Lung (tissue), 12 donors: ENCODE data around the gene PDE8A. TPM values are rescaled to one million over a fixed set of nuclear protein-coding genes. Genes with fewer than 3 reads are reported as not detected.

Experiments used
- ATAC-seq: fragments of 200-7000 bp; cut with Tn5 transposase; one replicate; pipeline ENCODE4 v1.9.1; 2020; ENCODE audit warnings: moderate number of reproducible peaks; ENCODE audit not compliant: insufficient read depth, low FRiP score
- DNase-seq, 3 donors: peaks; one replicate each; pipeline ENCODE4 v3.0.0-alpha.2; 2013 to 2017
- H3K27ac ChIP-seq, 2 donors: one replicate each; pipeline ENCODE4 v1.5.1; 2013; ENCODE audit warnings: mild to moderate bottlenecking in 2 of 2, moderate library complexity in 2 of 2, control low read depth in 1 of 2, inconsistent platforms in 1 of 2, low read depth in 1 of 2, low read length in 1 of 2
- H3K27me3 ChIP-seq, 3 donors: one replicate each; pipeline ENCODE4 v1.5.1; 2013; ENCODE audit warnings: low read length in 2 of 3; ENCODE audit not compliant: control insufficient read depth in 3 of 3, insufficient read depth in 3 of 3
- H3K36me3 ChIP-seq, 4 donors: one replicate each; pipeline ENCODE4 v1.5.1; 2013; ENCODE audit warnings: low read length in 4 of 4, mild to moderate bottlenecking in 1 of 4, moderate library complexity in 1 of 4; ENCODE audit not compliant: control insufficient read depth in 4 of 4, insufficient read depth in 4 of 4
- H3K4me1 ChIP-seq, 5 donors: one replicate each; pipeline ENCODE4 v1.5.1; 2013; ENCODE audit warnings: low read length in 5 of 5, mild to moderate bottlenecking in 2 of 5, moderate library complexity in 1 of 5; ENCODE audit not compliant: control insufficient read depth in 5 of 5, insufficient read depth in 5 of 5
- H3K4me3 ChIP-seq: one replicate; pipeline ENCODE4 v1.5.1; 2013; ENCODE audit warnings: mild to moderate bottlenecking, control low read depth, moderate library complexity
- H3K9ac ChIP-seq, 2 donors: one replicate each; pipeline ENCODE4 v1.5.1; 2013; ENCODE audit warnings: low read length in 2 of 2, control low read depth in 1 of 2; ENCODE audit not compliant: insufficient read depth in 1 of 2
- H3K9me3 ChIP-seq, 4 donors: one replicate each; pipeline ENCODE4 v1.5.1; 2013; ENCODE audit warnings: low read length in 3 of 4, mild to moderate bottlenecking in 1 of 4, moderate library complexity in 1 of 4; ENCODE audit not compliant: control insufficient read depth in 4 of 4, insufficient read depth in 3 of 4
- WGBS, 2 donors: extraction: QIAGEN DNeasy Blood & Tissue Kit; methylation state at CpG; one replicate each; pipeline ENCODE4 v1.1.7; 2013; 5-methylcytosine and 5-hydroxymethylcytosine counted together
- polyA plus RNA-seq, 2 donors: library from polyadenylated mRNA; stranded (reverse); fragments of 200-250 nt; gene quantifications; one replicate each; pipeline ENCODE4 v1.2.1, GENCODE V29; 2013
- total RNA-seq, 2 donors: library from RNA; depleted of rRNA in 1 of 2; stranded (reverse); fragments of >200 nt in 1 of 2; gene quantifications; one replicate each; pipeline ENCODE4 v1.2.1, GENCODE V29; 2014 to 2021
- TF ChIP-seq, protein P1 (sequence below): IDR thresholded peaks from 2 replicates; pipeline ENCODE4 v1.5.1; 2012; ENCODE audit warnings: mild to moderate bottlenecking; ENCODE audit errors: control extremely low read depth, extremely low read depth
- donor health status: control.
- donor health status: control.
- donor health status: Bipolar disorder and iron deficiency.
- donor health status: healthy.
- donor health status: DM: yes; HTN: yes; CAD: no.

The PDE8A gene
- total and polyA plus RNA-seq, 4 donors = 13.7 to 87.7 (median 33.5) TPM

DNA sequence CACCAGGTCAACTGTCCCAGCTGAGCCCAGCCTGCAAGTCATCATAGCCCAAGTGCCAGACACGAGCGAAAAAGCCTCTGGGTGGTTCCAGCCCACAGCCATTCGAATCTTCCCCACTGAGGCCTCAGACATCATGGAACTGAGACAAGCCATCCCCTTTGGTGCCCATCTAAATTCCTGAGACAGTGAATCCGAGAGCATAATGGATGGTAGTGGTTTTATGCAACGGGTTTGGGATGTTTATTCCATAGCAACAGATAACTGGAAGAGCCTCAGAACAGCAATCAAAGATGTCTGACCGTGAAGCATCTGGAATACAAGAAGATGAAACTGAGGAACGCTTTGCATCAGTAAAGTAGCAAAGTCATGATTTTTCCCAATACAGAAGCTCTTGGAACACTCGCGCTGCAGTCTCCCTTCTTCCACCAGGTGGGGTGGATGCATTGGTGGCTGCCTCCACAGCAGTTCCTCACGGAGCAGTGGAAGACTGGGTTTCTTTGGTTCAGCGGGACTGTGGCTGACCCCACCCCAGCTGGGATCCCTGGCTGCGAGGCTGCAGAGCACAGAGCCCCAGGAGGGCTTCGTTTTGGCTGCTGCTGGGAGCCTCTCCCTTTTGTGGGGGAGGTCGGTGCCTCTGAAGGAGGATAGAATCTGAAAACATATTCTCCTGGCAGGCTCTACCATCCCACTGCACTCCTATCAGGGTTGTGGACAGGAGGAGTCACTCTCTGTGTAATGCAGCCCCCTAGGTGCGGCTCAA is 26.4 kb upstream of the PDE8A start:
- no peak overlapping the region for H3K9ac ChIP-seq
- no peaks in the 10 kb centered on the region for H3K27me3 ChIP-seq
- peak; percentile 69 to 81 (median 74) for DNase-seq
- no peaks in the 10 kb centered on the region for H3K36me3 ChIP-seq
- peak; percentile 75 for ATAC-seq
- no peak overlapping the region for H3K4me3 ChIP-seq
- H3K27ac ChIP-seq = no peak overlapping the region
- H3K9me3 ChIP-seq = peaks cover 0 to 2% (median 0%) of the 10 kb centered on the region in 4 donors
- H3K4me1 ChIP-seq = peaks cover 0 to 5% (median 0%) of the 10 kb centered on the region in 5 donors
- 29 to 38% methylated on average over 15 of the region's 15 CpGs for WGBS, 2 donors
- TF ChIP-seq, protein P1, sequence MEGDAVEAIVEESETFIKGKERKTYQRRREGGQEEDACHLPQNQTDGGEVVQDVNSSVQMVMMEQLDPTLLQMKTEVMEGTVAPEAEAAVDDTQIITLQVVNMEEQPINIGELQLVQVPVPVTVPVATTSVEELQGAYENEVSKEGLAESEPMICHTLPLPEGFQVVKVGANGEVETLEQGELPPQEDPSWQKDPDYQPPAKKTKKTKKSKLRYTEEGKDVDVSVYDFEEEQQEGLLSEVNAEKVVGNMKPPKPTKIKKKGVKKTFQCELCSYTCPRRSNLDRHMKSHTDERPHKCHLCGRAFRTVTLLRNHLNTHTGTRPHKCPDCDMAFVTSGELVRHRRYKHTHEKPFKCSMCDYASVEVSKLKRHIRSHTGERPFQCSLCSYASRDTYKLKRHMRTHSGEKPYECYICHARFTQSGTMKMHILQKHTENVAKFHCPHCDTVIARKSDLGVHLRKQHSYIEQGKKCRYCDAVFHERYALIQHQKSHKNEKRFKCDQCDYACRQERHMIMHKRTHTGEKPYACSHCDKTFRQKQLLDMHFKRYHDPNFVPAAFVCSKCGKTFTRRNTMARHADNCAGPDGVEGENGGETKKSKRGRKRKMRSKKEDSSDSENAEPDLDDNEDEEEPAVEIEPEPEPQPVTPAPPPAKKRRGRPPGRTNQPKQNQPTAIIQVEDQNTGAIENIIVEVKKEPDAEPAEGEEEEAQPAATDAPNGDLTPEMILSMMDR = peak; percentile 70

DNA sequence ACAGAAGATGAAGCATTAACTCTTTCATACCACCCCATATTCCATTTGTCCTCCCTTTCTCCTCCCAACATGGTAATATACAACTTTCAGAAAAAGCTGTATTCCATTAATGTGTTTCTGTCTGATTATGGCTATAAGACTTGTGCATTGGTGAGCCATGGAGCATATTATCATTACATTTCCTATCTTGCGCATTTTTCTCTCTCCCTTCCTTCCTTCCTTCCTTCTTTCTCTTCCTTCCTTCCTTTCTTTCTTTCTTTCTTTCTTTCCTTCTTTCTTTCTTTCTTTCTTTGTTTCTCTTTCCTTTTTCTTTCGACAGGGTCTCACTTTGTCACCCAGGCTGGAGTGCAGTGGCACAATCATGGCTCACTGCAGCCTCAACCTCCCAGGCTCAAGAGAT is 25.5 kb upstream of the PDE8A start:
- Histone ChIP-seq H3K27me3 (no peaks in the 10 kb centered on the region), H3K9me3 (peaks cover 0 to 2% (median 0%) of the 10 kb centered on the region in 4 donors), H3K4me3 (no peak overlapping the region), H3K9ac (no peak overlapping the region), H3K27ac (no peak overlapping the region), H3K36me3 (no peaks in the 10 kb centered on the region), H3K4me1 (peaks cover 0 to 5% (median 0%) of the 10 kb centered on the region in 5 donors)
- 75 to 79% methylated on average over 2 of the region's 2 CpGs for WGBS, 2 donors
- ATAC-seq (no peak), DNase-seq (no peak)
- TF ChIP-seq, protein P1 = no peak

DNA sequence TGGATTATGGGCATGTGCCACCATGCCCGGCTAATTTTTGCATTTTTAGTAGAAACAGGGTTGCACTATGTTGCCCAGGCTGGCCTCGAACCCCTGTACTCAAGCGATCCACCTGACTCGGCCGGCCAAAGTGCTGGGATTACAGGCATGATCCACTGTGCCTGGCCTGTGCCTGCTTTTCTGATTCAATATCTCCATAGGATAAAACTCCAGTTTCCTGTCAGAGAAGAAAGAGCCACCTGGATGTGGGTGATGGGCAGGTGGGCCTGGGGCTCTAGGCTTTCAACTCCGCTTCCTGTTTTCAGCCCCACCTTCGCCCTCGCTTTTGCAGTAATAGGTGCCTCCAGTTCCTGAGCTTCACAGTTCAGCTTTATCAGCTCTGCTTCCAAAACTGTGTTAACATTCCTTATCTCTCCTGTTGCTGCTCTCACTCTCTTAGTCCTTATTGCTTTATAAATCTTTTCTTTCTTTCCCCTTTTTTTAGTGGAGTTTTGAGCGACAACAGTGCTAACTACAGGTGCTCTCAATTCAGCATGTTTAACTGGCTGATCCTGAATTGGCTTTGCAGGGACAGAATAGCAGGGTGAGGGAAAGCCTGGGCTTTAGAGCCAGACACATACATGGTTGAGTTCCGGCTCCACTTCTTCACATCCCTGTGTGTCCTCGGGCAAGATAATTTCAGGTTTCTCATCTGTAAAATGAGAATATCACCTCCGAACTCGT is 21.1 kb upstream of the PDE8A start:
- no peak for ATAC-seq
- Histone ChIP-seq H3K9ac (peak overlapping the region in 1 of 2 donors; percentile 28), H3K9me3 (peaks cover 0 to 3% (median 1%) of the 10 kb centered on the region in 4 donors), H3K27me3 (no peaks in the 10 kb centered on the region), H3K36me3 (no peaks in the 10 kb centered on the region), H3K4me3 (no peak overlapping the region), H3K27ac (no peak overlapping the region), H3K4me1 (peaks cover 0 to 2% (median 0%) of the 10 kb centered on the region in 5 donors)
- TF ChIP-seq, protein P1 = no peak
- DNase-seq = no peak
- WGBS, 2 donors = 89 to 93% methylated on average over 13 of the region's 13 CpGs
